ENCODE data around the gene RCC1.

- TF ChIP-seq SUZ12 (IDR thresholded peaks at IDR 0.05) (no peak), PKNOX1 (IDR thresholded peaks at IDR 0.05) (no peak), ELF4 (IDR thresholded peaks at IDR 0.05) (no peak), FOXK2 (IDR thresholded peaks at IDR 0.05) (no peak), CTBP1 (IDR thresholded peaks at IDR 0.05; ENCODE audit: borderline replicate concordance) (no peak)
These were observed 32.4 kb downstream of the RCC1 start for GRCh38 chr1:28538286-28538685.

Measured in HEK293T (cell line).